Gastrocnemius medialis (tissue), 4 donors: ENCODE measurements around the gene SLC35B4. TPM values are rescaled to one million over a fixed set of nuclear protein-coding genes. Genes with fewer than 3 reads are reported as not detected.

Source experiments
- ATAC-seq, 2 donors: fragments of 150-250 bp; one replicate each; pipeline ENCODE4 v1.9.1; 2016
- DNase-seq, 2 donors: peaks; one replicate each; pipeline ENCODE4 v3.0.0-alpha.2; 2019
- H3K27ac ChIP-seq, 4 donors: fragments of 200-600 bp; sonication (generic); 1 replicate in 1 of 4; 2 replicates in 3 of 4; pipeline ENCODE4 v1.5.1; 2016 to 2018; ENCODE audit warnings: mild to moderate bottlenecking in 2 of 4, moderate library complexity in 1 of 4
- H3K27me3 ChIP-seq, 3 donors: fragments of 200-600 bp; sonication (generic) in 2 of 3; 1 replicate in 1 of 3; 2 replicates in 2 of 3; pipeline versions ENCODE4 v1.5.1 to v1.6.0; 2016 to 2019; ENCODE audit warnings: mild to moderate bottlenecking in 1 of 3, moderate library complexity in 1 of 3
- H3K36me3 ChIP-seq, 2 donors: fragments of 200-600 bp; sonication (generic) in 1 of 2; one replicate each; pipeline ENCODE4 v1.5.1; 2017 to 2018
- H3K4me1 ChIP-seq, 2 donors: fragments of 200-600 bp; sonication (generic) in 1 of 2; one replicate each; pipeline ENCODE4 v1.5.1; 2016 to 2017; ENCODE audit warnings: mild to moderate bottlenecking in 2 of 2
- H3K4me3 ChIP-seq, 4 donors: fragments of 200-600 bp; sonication (generic) in 3 of 4; 1 replicate in 1 of 4; 2 replicates in 3 of 4; pipeline ENCODE4 v1.5.1; 2016 to 2019; ENCODE audit warnings: mild to moderate bottlenecking in 2 of 4
- H3K9me3 ChIP-seq, 3 donors: fragments of 200-600 bp; sonication (generic) in 2 of 3; 1 replicate in 1 of 3; 2 replicates in 2 of 3; pipeline ENCODE4 v1.5.1; 2016 to 2019
- POLR2A ChIP-seq, 2 donors: fragments of 450-650 bp; IDR thresholded peaks; one replicate each; pipeline ENCODE4 v1.6.1; 2017; ENCODE audit warnings: antibody characterized with exemption in 2 of 2, mild to moderate bottlenecking in 2 of 2, moderate library complexity in 2 of 2
- in situ Hi-C, 4 donors: fragments of 200-750 bp; cut with MboI; loops; one replicate each; pipeline versions ENCODE4 v1.15.0 to v1.8.0; 2017; ENCODE audit warnings: low sequenced_read_pairs in 4 of 4
- intact Hi-C: fragments of 100-400 bp; cut with DNase I; formaldehyde crosslinking; loops from one replicate; pipeline ENCODE4 v1.15.1; 2023; ENCODE audit warnings: low total_unique reads
- total RNA-seq, 4 donors: library from RNA; depleted of rRNA; stranded (reverse); fragments of >200 nt; gene quantifications; one replicate each; pipeline versions ENCODE4 v1.1.0 to v1.2.3, GENCODE V29; 2016
- TF ChIP-seq, protein P1 (sequence below), 5 experiments: fragments of 450-650 bp in 3 of 5; fragments of 200-600 bp in 2 of 5; sonication (generic) in 2 of 5; IDR thresholded peaks in 4 of 5; conservative IDR thresholded peaks in 1 of 5; 1 replicate in 4 of 5; 2 replicates in 1 of 5; pipeline ENCODE4 v1.5.1; 2016 to 2019; ENCODE audit warnings: antibody characterized with exemption in 5 of 5, mild to moderate bottlenecking in 3 of 5, moderate library complexity in 3 of 5

Gene SLC35B4
- total RNA-seq, 4 donors from 2014 or later = 1.7 to 5.0 (median 2.3) TPM

DNA sequence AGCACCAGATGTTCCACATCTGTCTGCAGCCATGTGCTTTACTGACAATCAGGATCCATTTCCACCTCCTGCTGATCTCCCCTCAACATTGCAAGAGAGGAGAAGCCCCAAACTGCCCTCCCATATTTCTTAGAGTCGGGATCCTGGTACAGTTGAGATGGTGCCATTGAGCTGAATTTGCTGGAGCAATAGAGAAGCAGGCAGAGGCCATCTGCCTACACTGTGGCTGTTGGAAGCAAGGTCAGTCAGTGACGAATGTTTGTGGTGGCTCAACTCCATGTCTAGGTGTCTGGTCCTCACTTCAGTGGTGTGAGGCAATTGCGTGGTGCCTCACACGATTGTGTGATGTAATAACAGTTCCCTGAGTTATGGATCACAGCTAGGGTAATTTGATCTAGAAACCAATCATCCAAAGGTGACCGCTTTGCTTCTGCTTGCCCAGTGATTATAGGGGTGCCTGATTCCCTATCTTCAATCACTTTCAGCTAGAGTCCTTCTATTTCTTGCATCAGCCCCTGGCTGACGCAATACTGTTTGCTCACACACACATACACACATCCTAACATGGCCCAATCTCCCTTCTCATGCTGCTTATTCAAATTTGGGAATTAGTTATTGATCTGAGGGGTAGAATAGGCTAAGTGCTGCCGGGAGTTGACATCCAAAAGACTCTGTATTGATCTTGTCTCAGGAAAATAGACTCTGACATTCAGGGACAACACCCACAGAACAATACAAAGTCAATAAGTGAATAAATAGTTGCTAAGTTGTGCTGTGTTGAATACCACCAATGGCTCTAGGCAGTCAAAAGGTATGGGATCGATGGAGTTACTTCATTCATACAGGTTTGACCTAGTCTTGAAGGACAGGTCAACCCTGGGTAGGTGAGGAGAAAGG is 46.1 kb upstream of the SLC35B4 start:
- TF ChIP-seq, protein P1, sequence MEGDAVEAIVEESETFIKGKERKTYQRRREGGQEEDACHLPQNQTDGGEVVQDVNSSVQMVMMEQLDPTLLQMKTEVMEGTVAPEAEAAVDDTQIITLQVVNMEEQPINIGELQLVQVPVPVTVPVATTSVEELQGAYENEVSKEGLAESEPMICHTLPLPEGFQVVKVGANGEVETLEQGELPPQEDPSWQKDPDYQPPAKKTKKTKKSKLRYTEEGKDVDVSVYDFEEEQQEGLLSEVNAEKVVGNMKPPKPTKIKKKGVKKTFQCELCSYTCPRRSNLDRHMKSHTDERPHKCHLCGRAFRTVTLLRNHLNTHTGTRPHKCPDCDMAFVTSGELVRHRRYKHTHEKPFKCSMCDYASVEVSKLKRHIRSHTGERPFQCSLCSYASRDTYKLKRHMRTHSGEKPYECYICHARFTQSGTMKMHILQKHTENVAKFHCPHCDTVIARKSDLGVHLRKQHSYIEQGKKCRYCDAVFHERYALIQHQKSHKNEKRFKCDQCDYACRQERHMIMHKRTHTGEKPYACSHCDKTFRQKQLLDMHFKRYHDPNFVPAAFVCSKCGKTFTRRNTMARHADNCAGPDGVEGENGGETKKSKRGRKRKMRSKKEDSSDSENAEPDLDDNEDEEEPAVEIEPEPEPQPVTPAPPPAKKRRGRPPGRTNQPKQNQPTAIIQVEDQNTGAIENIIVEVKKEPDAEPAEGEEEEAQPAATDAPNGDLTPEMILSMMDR (IDR thresholded peaks at IDR 0.05 in 4 of 5, conservative IDR thresholded peaks at IDR 0.05 in 1 of 5) = no peak
- no peak for TF ChIP-seq POLR2A (IDR thresholded peaks at IDR 0.05)
- DNase-seq (no peak), ATAC-seq (no peak)
- H3K4me1 ChIP-seq = no peaks in the 10 kb centered on the region
- H3K4me3 ChIP-seq = no peak overlapping the region
- in situ Hi-C loops (no loop called here), intact Hi-C loops (no loop called here)
- no peaks in the 10 kb centered on the region for H3K36me3 ChIP-seq
- H3K27ac ChIP-seq = no peak overlapping the region
- no peaks in the 10 kb centered on the region for H3K27me3 ChIP-seq
- H3K9me3 ChIP-seq = no peaks in the 10 kb centered on the region

DNA sequence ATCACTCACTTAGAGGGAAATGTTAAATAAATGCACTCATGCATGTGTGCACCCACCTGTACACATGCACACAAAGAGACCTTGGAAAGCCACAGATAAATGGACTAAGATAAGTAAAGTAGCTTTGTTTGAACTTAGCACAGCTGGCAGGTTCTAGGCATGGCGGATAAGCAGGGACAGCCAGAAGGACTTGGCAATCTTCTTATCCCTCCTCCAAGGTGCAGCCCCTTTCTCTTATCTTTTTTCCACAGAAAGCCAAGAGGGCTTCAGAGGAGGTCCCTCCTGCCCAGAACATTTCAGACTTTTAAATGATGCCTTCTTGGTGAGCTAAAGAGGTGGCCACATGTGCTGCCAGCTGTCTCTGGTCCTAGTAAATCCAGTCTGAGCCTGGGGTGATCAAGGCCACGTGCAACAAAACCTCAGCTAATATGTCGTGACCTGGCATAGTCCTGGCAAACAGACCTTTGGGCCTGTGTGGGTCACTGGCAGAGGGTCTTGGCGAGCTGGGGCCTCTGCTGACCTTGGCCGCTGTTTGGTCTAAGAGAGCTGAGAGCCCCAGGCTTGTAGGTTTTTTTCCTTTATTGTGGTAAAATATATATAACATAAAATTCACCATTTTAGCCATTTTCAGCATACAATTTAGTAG is 43.2 kb upstream of the SLC35B4 start:
- Histone ChIP-seq H3K27me3 (no peaks in the 10 kb centered on the region), H3K4me3 (no peak overlapping the region), H3K36me3 (no peaks in the 10 kb centered on the region), H3K9me3 (no peaks in the 10 kb centered on the region), H3K27ac (no peak overlapping the region), H3K4me1 (no peaks in the 10 kb centered on the region)
- no peak for DNase-seq
- no peak for ATAC-seq
- in situ Hi-C loops (no loop called here), intact Hi-C loops (no loop called here)
- no peak for TF ChIP-seq POLR2A (IDR thresholded peaks at IDR 0.05)
- TF ChIP-seq, protein P1 (IDR thresholded peaks at IDR 0.05 in 4 of 5, conservative IDR thresholded peaks at IDR 0.05 in 1 of 5) = no peak

GRCh38 chr7:134357486-134357885 is 40.8 kb upstream of the SLC35B4 start:
- Histone ChIP-seq H3K36me3 (no peaks in the 10 kb centered on the region), H3K4me1 (no peaks in the 10 kb centered on the region), H3K4me3 (no peak overlapping the region), H3K27ac (no peak overlapping the region), H3K27me3 (no peaks in the 10 kb centered on the region), H3K9me3 (no peaks in the 10 kb centered on the region)
- DNase-seq = no peak
- no peak for ATAC-seq
- in situ Hi-C loops (no loop called here), intact Hi-C loops (no loop called here)
- TF ChIP-seq, protein P1 (IDR thresholded peaks at IDR 0.05 in 4 of 5, conservative IDR thresholded peaks at IDR 0.05 in 1 of 5) = no peak
- TF ChIP-seq POLR2A (IDR thresholded peaks at IDR 0.05) = no peak

- no peaks in the 10 kb centered on the region for H3K4me1 ChIP-seq
- ATAC-seq = no peak
- no peaks in the 10 kb centered on the region for H3K27me3 ChIP-seq
- H3K27ac ChIP-seq = no peak overlapping the region
- no peak for DNase-seq
- H3K36me3 ChIP-seq = no peaks in the 10 kb centered on the region
- no peak overlapping the region for H3K4me3 ChIP-seq
- in situ Hi-C loops (no loop called here), intact Hi-C loops (no loop called here)
- H3K9me3 ChIP-seq = no peaks in the 10 kb centered on the region
- TF ChIP-seq POLR2A (IDR thresholded peaks at IDR 0.05) = no peak
- TF ChIP-seq, protein P1 (IDR thresholded peaks at IDR 0.05 in 4 of 5, conservative IDR thresholded peaks at IDR 0.05 in 1 of 5) = no peak
These were observed 39.7 kb upstream of the SLC35B4 start for GRCh38 chr7:134356421-134356936.
